ENCODE results near the gene FHIT.
"Not testable (repeated sequence)": the region's sequence is repeated elsewhere in the genome, so short reads cannot be mapped to it uniquely, and the experiment has no call there.

Gene FHIT

GRCh38 chr3:60571511-60571910 lies 679.7 kb downstream of the FHIT start:
- DNase-seq (ENCODE audit: low read depth): no peak

- DNase-seq (ENCODE audit: low read depth): no peak
Measured at GRCh38 chr3:60557122-60557521, 694.1 kb downstream of the FHIT start.

GRCh38 chr3:60555686-60556354 lies 695.4 kb downstream of the FHIT start:
- DNase-seq (ENCODE audit: low read depth): no peak

- no peak for DNase-seq (ENCODE audit: low read depth)
Measured at GRCh38 chr3:60553144-60553543, 698.1 kb downstream of the FHIT start.

- DNase-seq (ENCODE audit: low read depth): no peak
Measured at GRCh38 chr3:60552581-60552980, 698.7 kb downstream of the FHIT start.

- DNase-seq (ENCODE audit: low read depth): no peak
Measured at GRCh38 chr3:60551455-60552209, 699.6 kb downstream of the FHIT start.

- no peak for DNase-seq (ENCODE audit: low read depth)
Measured at GRCh38 chr3:60549863-60550262, 701.4 kb downstream of the FHIT start.

GRCh38 chr3:60542995-60543394 lies 708.3 kb downstream of the FHIT start:
- DNase-seq (ENCODE audit: low read depth): no peak

GRCh38 chr3:60539394-60539793 lies 711.9 kb downstream of the FHIT start:
- DNase-seq (ENCODE audit: low read depth): not testable (repeated sequence)

- DNase-seq (ENCODE audit: low read depth): no peak
Measured at GRCh38 chr3:60536420-60536819, 714.8 kb downstream of the FHIT start.

GRCh38 chr3:60531759-60532158 lies 719.5 kb downstream of the FHIT start:
- DNase-seq (ENCODE audit: low read depth): no peak

GRCh38 chr3:60528651-60529050 lies 722.6 kb downstream of the FHIT start:
- DNase-seq (ENCODE audit: low read depth): no peak

- no peak for DNase-seq (ENCODE audit: low read depth)
Measured at GRCh38 chr3:60523536-60523935, 727.7 kb downstream of the FHIT start.

- DNase-seq (ENCODE audit: low read depth): no peak
Measured at GRCh38 chr3:60517134-60517533, 734.1 kb downstream of the FHIT start.

GRCh38 chr3:60514866-60515265 lies 736.4 kb downstream of the FHIT start:
- DNase-seq (ENCODE audit: low read depth): no peak

GRCh38 chr3:60514085-60514649 lies 737.1 kb downstream of the FHIT start:
- DNase-seq (ENCODE audit: low read depth): no peak

GRCh38 chr3:60513241-60513640 lies 738.0 kb downstream of the FHIT start:
- no peak for DNase-seq (ENCODE audit: low read depth)

GRCh38 chr3:60512506-60512905 lies 738.7 kb downstream of the FHIT start:
- no peak for DNase-seq (ENCODE audit: low read depth)

- no peak for DNase-seq (ENCODE audit: low read depth)
Measured at GRCh38 chr3:60509471-60509870, 741.8 kb downstream of the FHIT start.

GRCh38 chr3:60504827-60505457 lies 746.3 kb downstream of the FHIT start:
- DNase-seq (ENCODE audit: low read depth): no peak

- DNase-seq (ENCODE audit: low read depth): no peak
Measured at GRCh38 chr3:60501314-60501713, 749.9 kb downstream of the FHIT start.

- DNase-seq (ENCODE audit: low read depth): no peak
Measured at GRCh38 chr3:60497902-60498301, 753.4 kb downstream of the FHIT start.

GRCh38 chr3:60490992-60491391 lies 760.3 kb downstream of the FHIT start:
- DNase-seq (ENCODE audit: low read depth): no peak

All from HS-27A (cell line).